H1 (cell line): ENCODE data around the gene ACTR5. TPM values are rescaled to one million over a fixed set of nuclear protein-coding genes. Genes with fewer than 3 reads are reported as not detected.

Experiments used
- RXRA ChIP-seq: IDR thresholded peaks from 2 replicates; pipeline ENCODE4 v1.6.1; 2011; ENCODE audit warnings: low read depth, mild to moderate bottlenecking, low read length, moderate library complexity; ENCODE audit not compliant: insufficient read depth
- polyA plus RNA-seq, 7 experiments: library from polyadenylated mRNA; depleted of rRNA in 3 of 7; stranded (reverse) in 5 of 7; unstranded in 2 of 7; fragments of >200 nt in 5 of 7; fragments of 200-250 nt in 2 of 7; gene quantifications; 1 replicate in 5 of 7; 2 replicates in 1 of 7; 4 replicates in 1 of 7; pipeline versions ENCODE4 v1.2.1 to v1.2.3, GENCODE V29; 2011 to 2013; ENCODE audit warnings: missing spikeins in 2 of 7, mixed read lengths in 2 of 7
- total RNA-seq: library from RNA; stranded (reverse); fragmentation: NEBNext Ultra II Directional; extraction: Animal tissue kit (Norgen Biotek cat#: 25700); gene quantifications from 2 replicates; pipeline ENCODE4 v1.2.1, GENCODE V29; 2021

Gene ACTR5
- total and polyA plus RNA-seq, 2 of the 8 experiments (the other 6 are each of a cell fraction or from before 2014, with no cell fraction given) = 10.4 to 14.4 TPM

DNA sequence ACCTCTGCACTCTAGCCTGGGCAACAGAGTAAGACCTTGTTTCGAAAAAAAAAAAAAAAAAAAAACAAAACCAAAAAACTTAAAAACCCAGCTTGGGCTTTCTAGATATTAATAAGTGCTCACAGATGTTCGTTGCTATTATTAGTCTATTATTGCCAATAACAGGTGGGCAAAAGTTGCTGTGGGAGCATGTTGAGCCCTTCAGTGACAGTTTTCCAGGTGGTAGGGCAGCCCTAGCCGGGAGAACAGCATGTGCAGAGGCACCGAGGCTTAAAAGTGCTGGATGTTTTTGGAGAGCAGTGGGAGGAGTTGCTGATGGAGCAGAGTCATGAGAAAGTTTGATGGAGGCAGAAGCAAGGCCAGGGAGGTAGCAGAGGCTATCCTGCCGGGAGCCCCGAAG is 61.7 kb downstream of the ACTR5 start (continued):
- TF ChIP-seq RXRA = no peak
